DND-41 (cell line): ENCODE data around the gene TOX3.

Experiments
- ATAC-seq: fragments of 200-7000 bp; cut with Tn5 transposase; 3 replicates; pipeline ENCODE4 v1.9.1; 2021; ENCODE audit warnings: low read depth; ENCODE audit not compliant: insufficient read depth
- DNase-seq: peaks from one replicate; pipeline ENCODE4 v3.0.0-alpha.2; 2020
- H2AFZ ChIP-seq: 2 replicates; pipeline ENCODE4 v1.6.0; 2012; ENCODE audit warnings: low read depth, low read length
- H3K27ac ChIP-seq: 2 replicates; pipeline ENCODE4 v1.5.1; 2012; ENCODE audit warnings: low read length, inconsistent platforms
- H3K27me3 ChIP-seq: fragments of 200-600 bp; sonication (generic); 2 replicates; pipeline ENCODE4 v1.6.0; 2012; ENCODE audit warnings: low read length, mild to moderate bottlenecking, inconsistent platforms; ENCODE audit not compliant: insufficient read depth, poor library complexity
- H3K36me3 ChIP-seq: 2 replicates; pipeline ENCODE4 v1.5.1; 2012; ENCODE audit warnings: low read length, inconsistent platforms; ENCODE audit not compliant: insufficient read depth
- H3K4me1 ChIP-seq: 2 replicates; pipeline ENCODE4 v1.5.1; 2012; ENCODE audit warnings: mild to moderate bottlenecking, low read length; ENCODE audit not compliant: insufficient read depth
- H3K4me2 ChIP-seq: 2 replicates; pipeline ENCODE4 v1.6.0; 2012; ENCODE audit warnings: mild to moderate bottlenecking, moderate library complexity, low read length, inconsistent platforms; ENCODE audit not compliant: insufficient read depth
- H3K4me3 ChIP-seq, 2 experiments: fragments of 200-600 bp in 1 of 2; shearing (Covaris generic) in 1 of 2; 2 replicates each; pipeline ENCODE4 v1.5.1; 2012 to 2016; ENCODE audit warnings: inconsistent platforms in 2 of 2, low read length in 2 of 2, mild to moderate bottlenecking in 2 of 2, low read depth in 1 of 2, moderate library complexity in 1 of 2
- H3K79me2 ChIP-seq: 2 replicates; pipeline ENCODE4 v1.6.0; 2012; ENCODE audit warnings: low read length, inconsistent platforms; ENCODE audit not compliant: insufficient read depth
- H3K9ac ChIP-seq: 2 replicates; pipeline ENCODE4 v1.6.0; 2012; ENCODE audit warnings: low read depth, mild to moderate bottlenecking, inconsistent platforms, low read length, moderate library complexity
- H3K9me3 ChIP-seq: 2 replicates; pipeline ENCODE4 v1.5.1; 2012; ENCODE audit warnings: low read length, moderate library complexity, mild to moderate bottlenecking, inconsistent platforms; ENCODE audit not compliant: insufficient read depth, severe bottlenecking
- H4K20me1 ChIP-seq: 2 replicates; pipeline ENCODE4 v1.6.0; 2012; ENCODE audit warnings: low read length; ENCODE audit not compliant: insufficient read depth
- EZH2 ChIP-seq: IDR thresholded peaks from 3 replicates; pipeline ENCODE4 v1.6.1; 2012; ENCODE audit warnings: borderline replicate concordance, low read depth, mild to moderate bottlenecking, moderate library complexity, low read length, inconsistent platforms; ENCODE audit not compliant: severe bottlenecking
- TF ChIP-seq, protein P1 (sequence below): IDR thresholded peaks from 2 replicates; pipeline ENCODE4 v1.5.1; 2012; ENCODE audit warnings: borderline replicate concordance, low read length, moderate library complexity, mild to moderate bottlenecking; ENCODE audit not compliant: poor library complexity, severe bottlenecking; ENCODE audit errors: extremely low read depth

TOX3 gene

DNA sequence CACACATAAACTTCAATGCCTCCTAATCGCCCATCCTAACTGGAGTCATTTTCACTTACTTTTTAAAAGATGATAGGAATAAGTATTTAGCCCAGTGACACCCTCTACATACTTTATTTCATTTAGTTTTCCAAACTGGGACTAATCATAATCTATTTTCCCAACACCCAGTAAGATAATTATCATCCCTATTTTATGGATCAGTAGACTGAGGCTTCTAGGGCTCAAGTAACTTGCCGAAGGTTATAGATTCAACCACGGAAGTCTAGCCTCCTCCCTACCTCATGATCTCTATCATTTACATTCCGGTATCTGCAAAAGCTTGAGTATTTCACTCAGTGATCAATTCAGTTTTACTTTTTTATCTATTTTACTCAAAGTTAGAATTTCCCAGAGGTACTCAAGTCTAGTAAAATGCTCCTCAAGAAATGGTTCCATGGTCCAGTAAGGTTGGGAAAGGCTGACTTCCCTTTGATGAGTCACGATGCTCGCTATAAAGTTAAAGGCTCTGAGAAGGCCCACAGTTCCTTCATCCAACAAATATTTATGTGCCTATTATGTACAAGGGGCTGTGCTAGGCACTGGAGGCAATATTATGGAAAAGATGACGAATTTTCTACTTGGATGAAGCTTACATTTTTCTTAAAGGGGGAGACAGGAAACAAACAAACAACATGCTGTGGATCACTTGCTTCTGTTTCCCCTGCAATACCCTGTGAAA, 75.1 kb downstream of the TOX3 start:
- no peak for ATAC-seq
- TF ChIP-seq EZH2 = no peak
- TF ChIP-seq, protein P1, sequence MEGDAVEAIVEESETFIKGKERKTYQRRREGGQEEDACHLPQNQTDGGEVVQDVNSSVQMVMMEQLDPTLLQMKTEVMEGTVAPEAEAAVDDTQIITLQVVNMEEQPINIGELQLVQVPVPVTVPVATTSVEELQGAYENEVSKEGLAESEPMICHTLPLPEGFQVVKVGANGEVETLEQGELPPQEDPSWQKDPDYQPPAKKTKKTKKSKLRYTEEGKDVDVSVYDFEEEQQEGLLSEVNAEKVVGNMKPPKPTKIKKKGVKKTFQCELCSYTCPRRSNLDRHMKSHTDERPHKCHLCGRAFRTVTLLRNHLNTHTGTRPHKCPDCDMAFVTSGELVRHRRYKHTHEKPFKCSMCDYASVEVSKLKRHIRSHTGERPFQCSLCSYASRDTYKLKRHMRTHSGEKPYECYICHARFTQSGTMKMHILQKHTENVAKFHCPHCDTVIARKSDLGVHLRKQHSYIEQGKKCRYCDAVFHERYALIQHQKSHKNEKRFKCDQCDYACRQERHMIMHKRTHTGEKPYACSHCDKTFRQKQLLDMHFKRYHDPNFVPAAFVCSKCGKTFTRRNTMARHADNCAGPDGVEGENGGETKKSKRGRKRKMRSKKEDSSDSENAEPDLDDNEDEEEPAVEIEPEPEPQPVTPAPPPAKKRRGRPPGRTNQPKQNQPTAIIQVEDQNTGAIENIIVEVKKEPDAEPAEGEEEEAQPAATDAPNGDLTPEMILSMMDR = no peak

DNA sequence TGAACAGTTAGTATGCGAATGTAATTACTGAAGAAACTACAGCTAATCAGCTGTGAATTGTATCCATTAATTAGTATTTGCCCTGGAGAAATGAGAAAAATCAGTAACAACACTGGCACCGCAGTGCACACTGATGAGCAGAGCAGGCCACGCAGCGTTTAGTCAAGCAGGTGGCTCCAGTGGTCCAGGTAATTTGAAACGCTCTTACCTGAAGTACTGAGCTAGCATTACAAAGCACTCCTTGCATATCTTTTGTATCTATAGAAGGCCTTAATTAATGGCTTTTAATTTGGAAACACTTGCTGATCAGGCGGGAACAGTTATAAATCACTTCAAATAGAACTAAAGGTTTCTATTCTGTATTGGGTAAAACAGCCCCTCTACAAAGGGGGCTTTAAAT, 76.4 kb downstream of the TOX3 start:
- H3K36me3 ChIP-seq = no peaks in the 10 kb centered on the region
- no peak overlapping the region for H2AFZ ChIP-seq
- DNase-seq (no peak), ATAC-seq (no peak)
- no peak overlapping the region for H3K27ac ChIP-seq
- no peak overlapping the region for H3K4me3 ChIP-seq
- no peaks in the 10 kb centered on the region for H3K9me3 ChIP-seq
- H3K9ac ChIP-seq = no peak overlapping the region
- peaks cover 4% of the 10 kb centered on the region for H3K27me3 ChIP-seq
- TF ChIP-seq EZH2 = no peak
- TF ChIP-seq, protein P1 = no peak
- no peaks in the 10 kb centered on the region for H3K79me2 ChIP-seq
- no peaks in the 10 kb centered on the region for H4K20me1 ChIP-seq
- H3K4me2 ChIP-seq = no peak overlapping the region
- no peaks in the 10 kb centered on the region for H3K4me1 ChIP-seq

More for the DNA sequence above, 75.1 kb downstream of the TOX3 start:
- Histone ChIP-seq H3K9me3 (no peaks in the 10 kb centered on the region), H3K4me2 (no peak overlapping the region), H3K36me3 (no peaks in the 10 kb centered on the region), H3K27me3 (no peaks in the 10 kb centered on the region), H3K9ac (no peak overlapping the region), H4K20me1 (no peaks in the 10 kb centered on the region), H3K4me1 (no peaks in the 10 kb centered on the region), H3K27ac (no peak overlapping the region), H3K4me3 (no peak overlapping the region), H2AFZ (no peak overlapping the region), H3K79me2 (no peaks in the 10 kb centered on the region)
- no peak for DNase-seq

DNA sequence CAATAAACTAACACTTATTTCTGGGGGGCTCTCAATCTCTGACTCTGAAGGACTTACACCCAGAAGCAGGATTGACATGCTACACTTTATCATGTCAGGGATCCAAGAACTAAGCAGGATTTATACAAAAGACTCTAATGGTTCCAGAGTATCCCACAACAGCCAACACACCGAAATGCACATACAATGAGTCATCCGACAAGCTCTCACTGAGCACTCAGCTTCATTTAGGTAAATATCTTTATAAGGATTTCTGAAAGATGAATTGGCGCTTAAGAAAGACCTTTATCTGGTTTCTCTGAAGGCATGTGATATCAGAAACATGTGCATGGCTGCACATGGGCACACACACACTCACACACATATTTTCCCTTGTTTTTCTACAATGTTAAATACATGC, 77.2 kb downstream of the TOX3 start:
- peaks cover 5% of the 10 kb centered on the region for H3K27me3 ChIP-seq
- no peak overlapping the region for H3K27ac ChIP-seq
- H3K36me3 ChIP-seq = no peaks in the 10 kb centered on the region
- H3K79me2 ChIP-seq = no peaks in the 10 kb centered on the region
- H3K9me3 ChIP-seq = no peaks in the 10 kb centered on the region
- TF ChIP-seq, protein P1 = no peak
- no peak for TF ChIP-seq EZH2
- H3K9ac ChIP-seq = no peak overlapping the region
- H4K20me1 ChIP-seq = no peaks in the 10 kb centered on the region
- ATAC-seq (no peak), DNase-seq (no peak)
- H2AFZ ChIP-seq = no peak overlapping the region
- no peaks in the 10 kb centered on the region for H3K4me1 ChIP-seq
- H3K4me2 ChIP-seq = no peak overlapping the region
- H3K4me3 ChIP-seq = no peak overlapping the region
